ENCODE data around the gene HBM.
"Not testable (repeated sequence)": the region's sequence is repeated elsewhere in the genome, so short reads cannot be mapped to it uniquely, and the experiment has no call there.

Gene HBM

DNA sequence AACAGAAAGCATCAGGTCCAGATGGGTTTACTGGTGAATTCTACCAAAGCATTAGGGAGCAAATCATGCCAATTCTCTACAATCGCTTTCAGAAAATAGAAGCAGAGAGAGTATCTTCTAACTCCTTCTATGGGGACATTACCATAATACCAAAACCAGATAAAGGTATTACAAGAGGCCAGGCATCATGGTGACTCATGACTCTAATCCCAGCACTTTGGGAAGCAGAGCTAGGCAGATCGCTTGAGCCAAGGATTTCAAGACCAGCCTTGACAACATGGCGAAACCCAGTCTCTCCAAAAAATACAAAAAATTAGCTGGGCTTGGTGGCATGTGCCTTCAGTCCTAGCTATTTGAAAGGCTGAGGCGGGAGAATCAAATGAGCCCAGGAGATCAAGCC lies 37.5 kb downstream of the HBM start (continued):
- TF ChIP-seq ZNF626 (tag by site-specific recombination; IDR thresholded peaks at IDR 0.05) = no peak

DNA sequence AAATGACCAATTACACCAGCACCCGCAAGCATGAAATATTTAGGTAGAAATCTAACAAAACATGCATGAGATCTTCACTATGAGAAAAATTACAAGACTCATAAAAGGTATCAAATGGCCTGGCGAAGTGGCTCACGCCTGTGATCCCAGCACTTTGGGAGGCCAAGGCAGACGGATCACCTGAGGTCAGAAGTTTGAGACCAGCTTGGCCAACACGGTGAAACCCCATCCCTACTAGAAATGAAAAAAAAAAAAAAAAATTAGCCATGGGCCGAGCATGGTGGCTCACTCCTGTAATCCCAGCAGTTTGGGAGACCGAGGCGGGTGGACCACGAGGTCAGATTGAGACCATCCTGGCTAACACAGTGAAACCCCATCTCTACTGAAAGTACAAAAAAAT lies 38.3 kb downstream of the HBM start:
- POLR2A ChIA-PET; H3K4me3 ChIP-seq (ENCODE audit: low read depth, low read length); H3K9me3 ChIP-seq (ENCODE audit: control insufficient read depth, insufficient read depth, low read depth, low read length); H3K27ac ChIP-seq (ENCODE audit: extremely low read depth, low read depth, low read length); H3K4me1 ChIP-seq (ENCODE audit: control insufficient read depth, insufficient read depth, low read length): not testable (repeated sequence)
- peaks cover 68 to 83% of the 10 kb centered on the region in 2 experiments for H3K36me3 ChIP-seq (ENCODE audit: control insufficient read depth in 2 of 2, insufficient read depth in 1 of 2, low read length in 2 of 2)
- CTCF ChIA-PET = interaction anchor here (0.6 to 1.4 kb wide), 2 partner anchors 22 to 188 kb away, joined by 3 to 4 read pairs; no protein-coding TSS in a partner anchor

DNA sequence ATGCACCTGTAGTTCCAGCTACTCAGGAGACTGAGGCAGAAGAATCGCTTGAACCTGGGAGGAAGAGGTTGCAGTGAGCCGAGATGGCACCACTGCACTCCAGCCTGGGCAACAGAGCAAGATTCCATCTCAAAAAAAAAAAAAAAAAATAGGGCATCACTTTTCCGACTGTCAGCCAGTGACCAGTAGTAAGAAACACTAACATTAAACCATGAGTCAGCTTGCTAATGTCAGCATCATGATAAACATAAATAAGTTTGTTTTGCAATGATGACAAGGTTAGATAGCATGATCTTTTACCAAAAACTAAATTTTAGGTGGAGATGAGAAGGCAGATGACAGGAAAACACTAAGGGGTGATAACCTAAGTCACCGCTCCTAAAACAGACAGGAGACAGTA lies 43.6 kb downstream of the HBM start:
- peaks cover 46 to 97% of the 10 kb centered on the region in 2 experiments for H3K36me3 ChIP-seq (ENCODE audit: control insufficient read depth in 2 of 2, insufficient read depth in 1 of 2, low read length in 2 of 2)
- H3K4me3 ChIP-seq (ENCODE audit: low read depth, low read length); H3K9me3 ChIP-seq (ENCODE audit: control insufficient read depth, insufficient read depth, low read depth, low read length); H3K27ac ChIP-seq (ENCODE audit: extremely low read depth, low read depth, low read length); H3K4me1 ChIP-seq (ENCODE audit: control insufficient read depth, insufficient read depth, low read length): not testable (repeated sequence)
- CTCF ChIA-PET = interaction anchor here (0.6 to 1.2 kb wide), 5 partner anchors 9 to 1618 kb away, joined by 3 to 5 read pairs (median 3); partner anchors contain the start of gene FAHD1
- POLR2A ChIA-PET = interaction anchor here (1.1 kb wide), 1 partner anchor 120 kb away, joined by 3 read pairs; no protein-coding TSS in a partner anchor

DNA sequence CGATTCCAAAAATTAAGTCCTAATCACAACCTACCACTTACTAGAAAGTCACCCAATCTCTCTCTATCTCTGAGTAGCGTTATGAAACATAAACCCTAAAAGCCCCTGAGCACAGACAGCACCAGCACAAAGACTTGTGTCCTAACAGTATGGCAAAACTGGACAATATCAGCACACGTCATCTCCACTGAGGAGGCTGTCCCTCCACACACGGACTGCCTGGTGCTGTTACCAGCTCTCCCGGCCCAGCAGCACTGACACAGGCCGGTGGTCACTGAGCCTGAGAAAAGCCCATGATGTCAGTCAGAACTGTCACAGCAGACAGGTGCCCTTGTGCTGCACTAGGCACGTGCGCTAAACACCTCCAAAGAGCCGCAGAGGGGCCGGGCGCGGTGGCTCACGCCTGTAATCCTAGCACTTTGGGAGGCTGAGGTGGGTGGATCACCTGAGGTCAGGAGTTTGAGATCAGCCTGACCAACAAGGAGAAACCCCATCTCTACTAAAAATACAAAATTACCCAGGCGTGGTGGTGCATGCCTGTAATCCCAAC lies 45.9 kb downstream of the HBM start:
- POLR2A ChIA-PET = interaction anchor here (0.6 to 0.7 kb wide), 2 partner anchors 9 to 20 kb away, joined by 3 to 5 read pairs; no protein-coding TSS in a partner anchor
- CTCF ChIA-PET = not testable (repeated sequence)
- H3K36me3 ChIP-seq (ENCODE audit: control insufficient read depth in 2 of 2, insufficient read depth in 1 of 2, low read length in 2 of 2) = peaks cover 55 to 96% of the 10 kb centered on the region in 2 experiments; a peak in 2 of 3 replicates

DNA sequence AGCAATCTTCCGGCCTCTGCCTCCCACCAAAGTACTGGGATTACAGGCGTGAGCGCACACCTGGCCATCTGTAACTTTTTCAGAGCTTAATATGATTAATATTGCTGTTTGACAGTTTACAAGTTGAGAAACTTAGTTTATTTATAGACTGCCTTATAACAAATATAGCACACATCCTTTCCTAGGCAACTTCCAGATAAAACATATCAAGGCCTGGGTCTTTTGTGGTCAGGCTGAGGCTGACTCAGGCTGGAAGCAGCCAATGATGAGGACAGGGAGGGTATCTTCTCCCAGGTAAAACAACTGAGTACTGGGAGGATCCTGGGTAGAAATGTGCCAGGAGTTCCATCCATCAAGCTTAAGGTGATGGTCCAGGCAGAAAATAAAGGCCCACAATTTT lies 47.2 kb downstream of the HBM start:
- POLR2A ChIA-PET = no interaction called here
- Histone ChIP-seq H3K9me3 (ENCODE audit: control insufficient read depth, insufficient read depth, low read depth, low read length) (no peaks in the 10 kb centered on the region), H3K4me1 (ENCODE audit: control insufficient read depth, insufficient read depth, low read length) (no peaks in the 10 kb centered on the region), H3K4me3 (ENCODE audit: low read depth, low read length) (no peak overlapping the region), H3K36me3 (ENCODE audit: control insufficient read depth in 2 of 2, insufficient read depth in 1 of 2, low read length in 2 of 2) (peaks cover 55 to 92% of the 10 kb centered on the region in 2 experiments; a peak in 2 of 3 replicates), H3K27ac (ENCODE audit: extremely low read depth, low read depth, low read length) (no peak overlapping the region)
- CTCF ChIA-PET = no interaction called here
- no peak for TF ChIP-seq GLI2 (tag by site-specific recombination; IDR thresholded peaks at IDR 0.05; ENCODE audit: borderline replicate concordance, low read depth)
- TF ChIP-seq, protein P1, sequence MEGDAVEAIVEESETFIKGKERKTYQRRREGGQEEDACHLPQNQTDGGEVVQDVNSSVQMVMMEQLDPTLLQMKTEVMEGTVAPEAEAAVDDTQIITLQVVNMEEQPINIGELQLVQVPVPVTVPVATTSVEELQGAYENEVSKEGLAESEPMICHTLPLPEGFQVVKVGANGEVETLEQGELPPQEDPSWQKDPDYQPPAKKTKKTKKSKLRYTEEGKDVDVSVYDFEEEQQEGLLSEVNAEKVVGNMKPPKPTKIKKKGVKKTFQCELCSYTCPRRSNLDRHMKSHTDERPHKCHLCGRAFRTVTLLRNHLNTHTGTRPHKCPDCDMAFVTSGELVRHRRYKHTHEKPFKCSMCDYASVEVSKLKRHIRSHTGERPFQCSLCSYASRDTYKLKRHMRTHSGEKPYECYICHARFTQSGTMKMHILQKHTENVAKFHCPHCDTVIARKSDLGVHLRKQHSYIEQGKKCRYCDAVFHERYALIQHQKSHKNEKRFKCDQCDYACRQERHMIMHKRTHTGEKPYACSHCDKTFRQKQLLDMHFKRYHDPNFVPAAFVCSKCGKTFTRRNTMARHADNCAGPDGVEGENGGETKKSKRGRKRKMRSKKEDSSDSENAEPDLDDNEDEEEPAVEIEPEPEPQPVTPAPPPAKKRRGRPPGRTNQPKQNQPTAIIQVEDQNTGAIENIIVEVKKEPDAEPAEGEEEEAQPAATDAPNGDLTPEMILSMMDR (tag by site-specific recombination; IDR thresholded peaks at IDR 0.05) = no peak
- no peak for TF ChIP-seq ZFHX2 (tag by site-specific recombination; conservative IDR thresholded peaks at IDR 0.05)
- no peak for TF ChIP-seq ZNF473 (tag by site-specific recombination; IDR thresholded peaks at IDR 0.05)
- no peak for TF ChIP-seq ZNF623 (tag by site-specific recombination; IDR thresholded peaks at IDR 0.05)
- TF ChIP-seq, protein P2, sequence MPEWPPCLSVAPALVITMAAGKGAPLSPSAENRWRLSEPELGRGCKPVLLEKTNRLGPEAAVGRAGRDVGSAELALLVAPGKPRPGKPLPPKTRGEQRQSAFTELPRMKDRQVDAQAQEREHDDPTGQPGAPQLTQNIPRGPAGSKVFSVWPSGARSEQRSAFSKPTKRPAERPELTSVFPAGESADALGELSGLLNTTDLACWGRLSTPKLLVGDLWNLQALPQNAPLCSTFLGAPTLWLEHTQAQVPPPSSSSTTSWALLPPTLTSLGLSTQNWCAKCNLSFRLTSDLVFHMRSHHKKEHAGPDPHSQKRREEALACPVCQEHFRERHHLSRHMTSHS (tag by site-specific recombination; IDR thresholded peaks at IDR 0.05) = no peak
- TF ChIP-seq, protein P3, sequence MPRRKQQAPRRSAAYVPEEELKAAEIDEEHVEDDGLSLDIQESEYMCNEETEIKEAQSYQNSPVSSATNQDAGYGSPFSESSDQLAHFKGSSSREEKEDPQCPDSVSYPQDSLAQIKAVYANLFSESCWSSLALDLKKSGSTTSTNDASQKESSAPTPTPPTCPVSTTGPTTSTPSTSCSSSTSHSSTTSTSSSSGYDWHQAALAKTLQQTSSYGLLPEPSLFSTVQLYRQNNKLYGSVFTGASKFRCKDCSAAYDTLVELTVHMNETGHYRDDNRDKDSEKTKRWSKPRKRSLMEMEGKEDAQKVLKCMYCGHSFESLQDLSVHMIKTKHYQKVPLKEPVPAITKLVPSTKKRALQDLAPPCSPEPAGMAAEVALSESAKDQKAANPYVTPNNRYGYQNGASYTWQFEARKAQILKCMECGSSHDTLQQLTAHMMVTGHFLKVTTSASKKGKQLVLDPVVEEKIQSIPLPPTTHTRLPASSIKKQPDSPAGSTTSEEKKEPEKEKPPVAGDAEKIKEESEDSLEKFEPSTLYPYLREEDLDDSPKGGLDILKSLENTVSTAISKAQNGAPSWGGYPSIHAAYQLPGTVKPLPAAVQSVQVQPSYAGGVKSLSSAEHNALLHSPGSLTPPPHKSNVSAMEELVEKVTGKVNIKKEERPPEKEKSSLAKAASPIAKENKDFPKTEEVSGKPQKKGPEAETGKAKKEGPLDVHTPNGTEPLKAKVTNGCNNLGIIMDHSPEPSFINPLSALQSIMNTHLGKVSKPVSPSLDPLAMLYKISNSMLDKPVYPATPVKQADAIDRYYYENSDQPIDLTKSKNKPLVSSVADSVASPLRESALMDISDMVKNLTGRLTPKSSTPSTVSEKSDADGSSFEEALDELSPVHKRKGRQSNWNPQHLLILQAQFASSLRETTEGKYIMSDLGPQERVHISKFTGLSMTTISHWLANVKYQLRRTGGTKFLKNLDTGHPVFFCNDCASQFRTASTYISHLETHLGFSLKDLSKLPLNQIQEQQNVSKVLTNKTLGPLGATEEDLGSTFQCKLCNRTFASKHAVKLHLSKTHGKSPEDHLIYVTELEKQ (tag by site-specific recombination; IDR thresholded peaks at IDR 0.05; ENCODE audit: borderline replicate concordance) = no peak
- TF ChIP-seq, protein P4, sequence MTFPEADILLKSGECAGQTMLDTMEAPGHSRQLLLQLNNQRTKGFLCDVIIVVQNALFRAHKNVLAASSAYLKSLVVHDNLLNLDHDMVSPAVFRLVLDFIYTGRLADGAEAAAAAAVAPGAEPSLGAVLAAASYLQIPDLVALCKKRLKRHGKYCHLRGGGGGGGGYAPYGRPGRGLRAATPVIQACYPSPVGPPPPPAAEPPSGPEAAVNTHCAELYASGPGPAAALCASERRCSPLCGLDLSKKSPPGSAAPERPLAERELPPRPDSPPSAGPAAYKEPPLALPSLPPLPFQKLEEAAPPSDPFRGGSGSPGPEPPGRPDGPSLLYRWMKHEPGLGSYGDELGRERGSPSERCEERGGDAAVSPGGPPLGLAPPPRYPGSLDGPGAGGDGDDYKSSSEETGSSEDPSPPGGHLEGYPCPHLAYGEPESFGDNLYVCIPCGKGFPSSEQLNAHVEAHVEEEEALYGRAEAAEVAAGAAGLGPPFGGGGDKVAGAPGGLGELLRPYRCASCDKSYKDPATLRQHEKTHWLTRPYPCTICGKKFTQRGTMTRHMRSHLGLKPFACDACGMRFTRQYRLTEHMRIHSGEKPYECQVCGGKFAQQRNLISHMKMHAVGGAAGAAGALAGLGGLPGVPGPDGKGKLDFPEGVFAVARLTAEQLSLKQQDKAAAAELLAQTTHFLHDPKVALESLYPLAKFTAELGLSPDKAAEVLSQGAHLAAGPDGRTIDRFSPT (tag by site-specific recombination; IDR thresholded peaks at IDR 0.05) = no peak
- TF ChIP-seq ZNF514 (tag by site-specific recombination; IDR thresholded peaks at IDR 0.05) = no peak
- no peak for TF ChIP-seq ZNF677 (tag by site-specific recombination; IDR thresholded peaks at IDR 0.05)
- no peak for TF ChIP-seq ZNF596 (tag by site-specific recombination; IDR thresholded peaks at IDR 0.05)
- TF ChIP-seq ZSCAN30 (tag by site-specific recombination; IDR thresholded peaks at IDR 0.05) = no peak
- TF ChIP-seq, protein P5, sequence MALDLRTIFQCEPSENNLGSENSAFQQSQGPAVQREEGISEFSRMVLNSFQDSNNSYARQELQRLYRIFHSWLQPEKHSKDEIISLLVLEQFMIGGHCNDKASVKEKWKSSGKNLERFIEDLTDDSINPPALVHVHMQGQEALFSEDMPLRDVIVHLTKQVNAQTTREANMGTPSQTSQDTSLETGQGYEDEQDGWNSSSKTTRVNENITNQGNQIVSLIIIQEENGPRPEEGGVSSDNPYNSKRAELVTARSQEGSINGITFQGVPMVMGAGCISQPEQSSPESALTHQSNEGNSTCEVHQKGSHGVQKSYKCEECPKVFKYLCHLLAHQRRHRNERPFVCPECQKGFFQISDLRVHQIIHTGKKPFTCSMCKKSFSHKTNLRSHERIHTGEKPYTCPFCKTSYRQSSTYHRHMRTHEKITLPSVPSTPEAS (tag by site-specific recombination; IDR thresholded peaks at IDR 0.05) = no peak
- TF ChIP-seq ZNF792 (tag by site-specific recombination; IDR thresholded peaks at IDR 0.05) = no peak
- TF ChIP-seq ZNF555 (tag by site-specific recombination; conservative IDR thresholded peaks at IDR 0.05) = no peak

More for the DNA sequence above, 45.9 kb downstream of the HBM start:
- H3K4me3 ChIP-seq (ENCODE audit: low read depth, low read length); H3K9me3 ChIP-seq (ENCODE audit: control insufficient read depth, insufficient read depth, low read depth, low read length); H3K4me1 ChIP-seq (ENCODE audit: control insufficient read depth, insufficient read depth, low read length); H3K27ac ChIP-seq (ENCODE audit: extremely low read depth, low read depth, low read length): not testable (repeated sequence)

Data from HEK293 (cell line).